Measurements from ENCODE around the gene GPAM.

Gene GPAM

DNA sequence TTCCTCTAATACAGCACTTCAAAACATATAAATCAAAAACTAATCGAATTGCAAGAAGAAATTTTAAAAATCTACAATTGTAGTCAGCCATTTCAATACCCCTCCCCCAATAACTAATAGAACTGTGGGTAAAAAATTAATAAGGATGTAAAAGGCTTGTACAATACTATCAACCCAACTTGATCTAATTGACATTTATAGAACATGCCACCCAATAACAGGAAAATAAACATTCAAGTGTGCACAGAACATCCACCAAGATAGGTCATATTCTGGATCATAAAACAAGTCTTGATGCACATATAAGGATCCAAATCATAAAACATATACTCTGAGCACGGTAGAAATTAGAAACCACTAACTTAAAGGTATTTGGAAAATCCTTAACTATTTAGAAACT is 4.0 kb upstream of the GPAM start:
- Histone ChIP-seq H3K36me3 (ENCODE audit: control insufficient read depth, insufficient read depth, low read length) (no peaks in the 10 kb centered on the region), H3K27ac (ENCODE audit: insufficient read depth, low read length, poor library complexity, severe bottlenecking) (no peak overlapping the region), H3K9me3 (ENCODE audit: control insufficient read depth, low read length) (no peaks in the 10 kb centered on the region), H3K27me3 (replicated peaks; ENCODE audit: control insufficient read depth, insufficient read depth, low read length, poor library complexity, severe bottlenecking) (no peaks in the 10 kb centered on the region), H3K4me3 (ENCODE audit: insufficient read depth, low read depth, low read length, poor library complexity, severe bottlenecking) (no peak overlapping the region), H3K4me1 (ENCODE audit: control insufficient read depth, insufficient read depth, low read length, poor library complexity, severe bottlenecking) (peaks cover 6% of the 10 kb centered on the region)
- no peak for DNase-seq

GRCh38 chr10:112185959-112186358 is 2.4 kb upstream of the GPAM start:
- Histone ChIP-seq H3K27ac (ENCODE audit: insufficient read depth, low read length, poor library complexity, severe bottlenecking) (no peak overlapping the region), H3K4me1 (ENCODE audit: control insufficient read depth, insufficient read depth, low read length, poor library complexity, severe bottlenecking) (peaks cover 6% of the 10 kb centered on the region), H3K27me3 (replicated peaks; ENCODE audit: control insufficient read depth, insufficient read depth, low read length, poor library complexity, severe bottlenecking) (no peaks in the 10 kb centered on the region), H3K9me3 (ENCODE audit: control insufficient read depth, low read length) (no peaks in the 10 kb centered on the region), H3K4me3 (ENCODE audit: insufficient read depth, low read depth, low read length, poor library complexity, severe bottlenecking) (no peak overlapping the region), H3K36me3 (ENCODE audit: control insufficient read depth, insufficient read depth, low read length) (no peaks in the 10 kb centered on the region)
- DNase-seq = no peak

GRCh38 chr10:112184379-112184778 is 814 bp upstream of the GPAM start:
- Histone ChIP-seq H3K4me3 (ENCODE audit: insufficient read depth, low read depth, low read length, poor library complexity, severe bottlenecking) (peak overlapping the region; percentile 96), H3K36me3 (ENCODE audit: control insufficient read depth, insufficient read depth, low read length) (peaks cover 11% of the 10 kb centered on the region), H3K4me1 (ENCODE audit: control insufficient read depth, insufficient read depth, low read length, poor library complexity, severe bottlenecking) (peaks cover 6% of the 10 kb centered on the region), H3K27me3 (replicated peaks; ENCODE audit: control insufficient read depth, insufficient read depth, low read length, poor library complexity, severe bottlenecking) (no peaks in the 10 kb centered on the region), H3K27ac (ENCODE audit: insufficient read depth, low read length, poor library complexity, severe bottlenecking) (no peak overlapping the region), H3K9me3 (ENCODE audit: control insufficient read depth, low read length) (no peaks in the 10 kb centered on the region)
- DNase-seq = no peak

DNA sequence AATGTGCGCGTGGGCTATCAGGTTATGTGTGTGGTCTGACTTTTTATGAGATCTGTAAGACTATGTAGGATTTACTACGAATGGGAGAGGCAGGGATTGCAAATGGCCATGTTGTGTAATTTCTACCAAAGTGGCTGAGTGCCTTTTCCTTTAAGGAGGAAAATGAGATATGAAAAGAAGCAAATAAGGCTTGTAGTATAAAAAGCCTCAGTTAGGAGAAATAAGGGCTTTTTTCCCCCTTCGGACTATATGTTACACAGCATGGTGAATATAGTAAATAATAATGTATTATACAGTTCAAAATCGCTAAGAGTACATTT is 447 bp upstream of the GPAM start:
- Histone ChIP-seq H3K4me1 (ENCODE audit: control insufficient read depth, insufficient read depth, low read length, poor library complexity, severe bottlenecking) (peaks cover 6% of the 10 kb centered on the region), H3K27ac (ENCODE audit: insufficient read depth, low read length, poor library complexity, severe bottlenecking) (peak overlapping the region; percentile 66), H3K4me3 (ENCODE audit: insufficient read depth, low read depth, low read length, poor library complexity, severe bottlenecking) (peak overlapping the region; percentile 96), H3K36me3 (ENCODE audit: control insufficient read depth, insufficient read depth, low read length) (peaks cover 11% of the 10 kb centered on the region), H3K9me3 (ENCODE audit: control insufficient read depth, low read length) (no peaks in the 10 kb centered on the region), H3K27me3 (replicated peaks; ENCODE audit: control insufficient read depth, insufficient read depth, low read length, poor library complexity, severe bottlenecking) (no peaks in the 10 kb centered on the region)
- no peak for DNase-seq

DNA sequence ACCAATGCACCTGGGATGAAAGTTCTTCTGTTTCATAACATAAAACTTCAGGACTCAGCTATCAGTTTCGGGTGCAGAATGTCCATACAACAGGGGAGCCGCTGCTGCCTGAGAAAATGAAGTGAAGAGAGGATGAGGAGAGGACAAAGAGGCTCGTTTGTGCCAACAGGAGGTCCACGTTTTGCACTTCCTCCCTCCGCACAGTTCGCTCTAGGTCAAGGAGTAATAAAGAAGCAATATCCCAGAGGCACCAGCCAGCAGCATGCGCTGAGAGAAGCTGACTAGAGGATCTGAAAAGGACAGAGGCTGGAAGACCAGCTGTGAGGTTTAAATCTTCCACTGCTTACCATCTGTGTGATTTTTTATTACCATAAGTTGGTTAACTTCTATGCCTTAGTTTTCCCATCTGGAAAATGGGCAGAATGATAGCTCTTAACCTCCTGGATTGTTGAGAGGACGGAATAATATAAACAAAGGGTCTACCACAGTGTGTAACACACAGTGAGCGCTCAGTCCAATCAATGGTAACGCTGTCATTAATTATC is 709 bp downstream of the GPAM start:
- Histone ChIP-seq H3K4me1 (ENCODE audit: control insufficient read depth, insufficient read depth, low read length, poor library complexity, severe bottlenecking) (peaks cover 6% of the 10 kb centered on the region), H3K36me3 (ENCODE audit: control insufficient read depth, insufficient read depth, low read length) (peaks cover 11% of the 10 kb centered on the region), H3K4me3 (ENCODE audit: insufficient read depth, low read depth, low read length, poor library complexity, severe bottlenecking) (peak overlapping the region; percentile 96), H3K27ac (ENCODE audit: insufficient read depth, low read length, poor library complexity, severe bottlenecking) (peak overlapping the region; percentile 66), H3K9me3 (ENCODE audit: control insufficient read depth, low read length) (no peaks in the 10 kb centered on the region), H3K27me3 (replicated peaks; ENCODE audit: control insufficient read depth, insufficient read depth, low read length, poor library complexity, severe bottlenecking) (no peaks in the 10 kb centered on the region)
- no peak for DNase-seq

DNA sequence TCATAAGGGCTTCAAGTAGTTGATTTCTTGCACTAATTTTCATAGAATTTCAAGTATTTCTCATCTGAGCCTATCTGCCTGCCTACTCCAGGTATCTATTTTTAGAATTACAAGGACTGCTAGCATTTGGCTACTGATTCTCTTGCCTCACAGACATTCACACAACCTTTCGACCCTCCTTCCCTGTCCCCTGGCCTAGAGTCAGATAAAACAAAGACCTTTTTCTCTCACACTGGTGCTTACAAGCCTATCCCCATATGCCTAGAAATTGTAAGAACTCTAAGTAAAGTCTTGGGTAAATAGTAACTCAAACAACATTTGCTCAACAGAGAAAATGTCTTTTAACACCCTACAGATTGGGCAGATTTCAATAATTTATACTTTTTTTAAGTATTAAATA is 6.3 kb downstream of the GPAM start:
- Histone ChIP-seq H3K27ac (ENCODE audit: insufficient read depth, low read length, poor library complexity, severe bottlenecking) (no peak overlapping the region), H3K27me3 (replicated peaks; ENCODE audit: control insufficient read depth, insufficient read depth, low read length, poor library complexity, severe bottlenecking) (no peaks in the 10 kb centered on the region), H3K36me3 (ENCODE audit: control insufficient read depth, insufficient read depth, low read length) (peaks cover 50% of the 10 kb centered on the region), H3K4me3 (ENCODE audit: insufficient read depth, low read depth, low read length, poor library complexity, severe bottlenecking) (no peak overlapping the region), H3K9me3 (ENCODE audit: control insufficient read depth, low read length) (no peaks in the 10 kb centered on the region), H3K4me1 (ENCODE audit: control insufficient read depth, insufficient read depth, low read length, poor library complexity, severe bottlenecking) (no peaks in the 10 kb centered on the region)
- DNase-seq = no peak

- no peaks in the 10 kb centered on the region for H3K4me1 ChIP-seq (ENCODE audit: control insufficient read depth, insufficient read depth, low read length, poor library complexity, severe bottlenecking)
- H3K27me3 ChIP-seq (replicated peaks; ENCODE audit: control insufficient read depth, insufficient read depth, low read length, poor library complexity, severe bottlenecking) = no peaks in the 10 kb centered on the region
- no peak for DNase-seq
- no peak overlapping the region for H3K27ac ChIP-seq (ENCODE audit: insufficient read depth, low read length, poor library complexity, severe bottlenecking)
- H3K4me3 ChIP-seq (ENCODE audit: insufficient read depth, low read depth, low read length, poor library complexity, severe bottlenecking) = no peak overlapping the region
- peaks cover 50% of the 10 kb centered on the region for H3K36me3 ChIP-seq (ENCODE audit: control insufficient read depth, insufficient read depth, low read length)
- no peaks in the 10 kb centered on the region for H3K9me3 ChIP-seq (ENCODE audit: control insufficient read depth, low read length)
These were observed 7.0 kb downstream of the GPAM start for GRCh38 chr10:112176543-112176942.

DNA sequence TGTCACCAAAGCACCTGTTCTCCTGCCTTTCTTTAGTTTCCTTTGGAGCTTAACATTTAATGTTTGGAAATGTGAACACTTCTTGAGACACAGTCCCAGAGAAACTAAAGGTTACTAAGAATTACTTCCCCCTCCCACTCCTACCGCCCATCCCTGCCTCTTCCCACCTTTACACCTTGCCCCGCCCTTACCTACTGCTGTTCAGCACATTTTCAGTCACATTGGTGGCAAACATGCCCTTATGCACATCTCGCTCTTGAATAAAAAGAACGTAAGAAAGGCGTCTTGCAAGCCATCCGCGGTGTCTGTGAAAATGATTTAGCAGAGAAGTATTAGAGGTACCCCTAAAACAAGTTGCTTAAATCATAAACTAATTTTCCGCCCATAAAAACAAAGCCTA is 8.2 kb downstream of the GPAM start:
- H3K4me3 ChIP-seq (ENCODE audit: insufficient read depth, low read depth, low read length, poor library complexity, severe bottlenecking) = no peak overlapping the region
- H3K36me3 ChIP-seq (ENCODE audit: control insufficient read depth, insufficient read depth, low read length) = peaks cover 55% of the 10 kb centered on the region
- no peaks in the 10 kb centered on the region for H3K27me3 ChIP-seq (replicated peaks; ENCODE audit: control insufficient read depth, insufficient read depth, low read length, poor library complexity, severe bottlenecking)

GRCh38 chr10:112173206-112173605 is 10.4 kb downstream of the GPAM start:
- Histone ChIP-seq H3K36me3 (ENCODE audit: control insufficient read depth, insufficient read depth, low read length) (peaks cover 50% of the 10 kb centered on the region), H3K4me1 (ENCODE audit: control insufficient read depth, insufficient read depth, low read length, poor library complexity, severe bottlenecking) (no peaks in the 10 kb centered on the region), H3K4me3 (ENCODE audit: insufficient read depth, low read depth, low read length, poor library complexity, severe bottlenecking) (no peak overlapping the region), H3K27ac (ENCODE audit: insufficient read depth, low read length, poor library complexity, severe bottlenecking) (no peak overlapping the region), H3K27me3 (replicated peaks; ENCODE audit: control insufficient read depth, insufficient read depth, low read length, poor library complexity, severe bottlenecking) (no peaks in the 10 kb centered on the region), H3K9me3 (ENCODE audit: control insufficient read depth, low read length) (no peaks in the 10 kb centered on the region)
- no peak for DNase-seq

More for the DNA sequence above, 8.2 kb downstream of the GPAM start:
- Histone ChIP-seq H3K4me1 (ENCODE audit: control insufficient read depth, insufficient read depth, low read length, poor library complexity, severe bottlenecking) (no peaks in the 10 kb centered on the region), H3K9me3 (ENCODE audit: control insufficient read depth, low read length) (no peaks in the 10 kb centered on the region), H3K27ac (ENCODE audit: insufficient read depth, low read length, poor library complexity, severe bottlenecking) (no peak overlapping the region)
- no peak for DNase-seq

- Histone ChIP-seq H3K27ac (ENCODE audit: insufficient read depth, low read length, poor library complexity, severe bottlenecking) (no peak overlapping the region), H3K9me3 (ENCODE audit: control insufficient read depth, low read length) (no peaks in the 10 kb centered on the region), H3K36me3 (ENCODE audit: control insufficient read depth, insufficient read depth, low read length) (peaks cover 31% of the 10 kb centered on the region), H3K4me3 (ENCODE audit: insufficient read depth, low read depth, low read length, poor library complexity, severe bottlenecking) (no peak overlapping the region), H3K4me1 (ENCODE audit: control insufficient read depth, insufficient read depth, low read length, poor library complexity, severe bottlenecking) (no peaks in the 10 kb centered on the region), H3K27me3 (replicated peaks; ENCODE audit: control insufficient read depth, insufficient read depth, low read length, poor library complexity, severe bottlenecking) (no peaks in the 10 kb centered on the region)
- DNase-seq = no peak
These were observed 14.8 kb downstream of the GPAM start for GRCh38 chr10:112168733-112169132.

- H3K4me1 ChIP-seq (ENCODE audit: control insufficient read depth, insufficient read depth, low read length, poor library complexity, severe bottlenecking) = no peaks in the 10 kb centered on the region
- peaks cover 31% of the 10 kb centered on the region for H3K36me3 ChIP-seq (ENCODE audit: control insufficient read depth, insufficient read depth, low read length)
- no peaks in the 10 kb centered on the region for H3K27me3 ChIP-seq (replicated peaks; ENCODE audit: control insufficient read depth, insufficient read depth, low read length, poor library complexity, severe bottlenecking)
- no peak overlapping the region for H3K27ac ChIP-seq (ENCODE audit: insufficient read depth, low read length, poor library complexity, severe bottlenecking)
- no peak for DNase-seq
- no peaks in the 10 kb centered on the region for H3K9me3 ChIP-seq (ENCODE audit: control insufficient read depth, low read length)
- H3K4me3 ChIP-seq (ENCODE audit: insufficient read depth, low read depth, low read length, poor library complexity, severe bottlenecking) = no peak overlapping the region
These were observed 16.8 kb downstream of the GPAM start for GRCh38 chr10:112166800-112167199.

All from effector memory CD4-positive, alpha-beta T cell (primary cell).